ENCODE data around the gene CAPZA1. TPM values are rescaled to one million over a fixed set of nuclear protein-coding genes. Genes with fewer than 3 reads are reported as not detected.

The CAPZA1 gene
- total and polyA plus RNA-seq, 2 of the 8 experiments (the other 6 are each of a cell fraction or from before 2014, with no cell fraction given) = 48.9 to 107 TPM

- H3K56ac ChIP-seq (replicated peaks; ENCODE audit: insufficient read length, low read depth, low read length) = no peak overlapping the region
- H3K79me1 ChIP-seq (ENCODE audit: low read depth, low read length) = peaks cover 6% of the 10 kb centered on the region
- H3K4me2 ChIP-seq (ENCODE audit: insufficient read depth in 1 of 2, low read depth in 2 of 2, low read length in 2 of 2) = no peak overlapping the region
- no peaks in the 10 kb centered on the region for H3K9me3 ChIP-seq (ENCODE audit: insufficient read depth in 2 of 2, low read depth in 1 of 2, low read length in 1 of 2)
- CTCF ChIA-PET (ENCODE audit: partially characterized antibody) = interaction anchor here (0.7 kb wide), 2 partner anchors 18 to 255 kb away, joined by 3 read pairs; no protein-coding TSS in a partner anchor
- H4K20me1 ChIP-seq (replicated peaks in 1 of 2; ENCODE audit: control insufficient read depth in 1 of 2, insufficient read depth in 2 of 2, low read length in 2 of 2) = peaks cover 0 to 3% of the 10 kb centered on the region in 2 experiments
- H4K91ac ChIP-seq (replicated peaks; ENCODE audit: insufficient read length, low read length) = no peak overlapping the region
- no peak overlapping the region for H2BK5ac ChIP-seq (ENCODE audit: low read depth, low read length)
- no peak overlapping the region for H3K18ac ChIP-seq (ENCODE audit: extremely low read depth, low read length)
- H2AFZ ChIP-seq (ENCODE audit: low read length) = no peak overlapping the region
- H2BK15ac ChIP-seq (ENCODE audit: low read length) = no peak overlapping the region
- POLR2A ChIA-PET (ENCODE audit: partially characterized antibody) = interaction anchor here (0.9 kb wide), 1 partner anchor 212 kb away, joined by 3 read pairs; no protein-coding TSS in a partner anchor
- no peak for FAIRE-seq
- H3K9ac ChIP-seq (replicated peaks in 1 of 4; ENCODE audit: extremely low read depth in 1 of 4, low read depth in 3 of 4, low read length in 3 of 4) = no peak overlapping the region
- no peak overlapping the region for H2AK5ac ChIP-seq (ENCODE audit: low read depth, low read length)
- H3K4me3 ChIP-seq (ENCODE audit: extremely low read depth in 1 of 4, insufficient read depth in 2 of 4, low read depth in 3 of 4, low read length in 4 of 4) = no peak overlapping the region
- H3K4ac ChIP-seq (replicated peaks; ENCODE audit: insufficient read length, low read depth, low read length) = no peak overlapping the region
- no peak overlapping the region for H3K14ac ChIP-seq (ENCODE audit: insufficient read length)
- no peak overlapping the region for H3K27ac ChIP-seq (ENCODE audit: low read depth, low read length)
- H2BK12ac ChIP-seq (ENCODE audit: low read depth, low read length) = no peak overlapping the region
- H4K8ac ChIP-seq (ENCODE audit: extremely low read depth, insufficient read depth, low read length) = no peak overlapping the region
- no peaks in the 10 kb centered on the region for H3K4me1 ChIP-seq (replicated peaks in 1 of 4; ENCODE audit: control insufficient read depth in 3 of 4, insufficient read depth in 4 of 4, low read length in 3 of 4)
- H4K5ac ChIP-seq (ENCODE audit: insufficient read length, low read depth, low read length) = no peak overlapping the region
- 94% methylated on average over 4 of the region's 4 CpGs; no CpG with 5 or more reads in 1 of the 2 experiments for WGBS, 2 experiments (ENCODE audit: extremely low coverage in 1 of 2, insufficient coverage in 1 of 2, insufficient read length in 1 of 2, insufficient replicate concordance in 2 of 2, low coverage in 1 of 2, low lambda C conversion rate in 2 of 2, missing lambda C conversion rate in 1 of 2)
- H3K23ac ChIP-seq (ENCODE audit: insufficient read length) = no peak overlapping the region
- H3K27me3 ChIP-seq (replicated peaks in 1 of 4; ENCODE audit: control insufficient read depth in 3 of 4, extremely low read depth in 1 of 4, insufficient read depth in 3 of 4, low read length in 3 of 4) = no peaks in the 10 kb centered on the region
- no peaks in the 10 kb centered on the region for H3K23me2 ChIP-seq (ENCODE audit: low read depth, low read length)
- DNase-seq (ENCODE audit: low read depth in 1 of 2, low spot score in 2 of 2) = no peak
- H3K36me3 ChIP-seq (ENCODE audit: control insufficient read depth in 2 of 4, insufficient read depth in 4 of 4, low read length in 3 of 4) = peaks cover 0 to 35% (median 10%) of the 10 kb centered on the region in 4 experiments; a peak in 6 of 8 replicates
- H3K79me2 ChIP-seq (ENCODE audit: control insufficient read depth in 1 of 2, insufficient read depth in 2 of 2, low read length in 2 of 2) = peaks cover 8 to 54% of the 10 kb centered on the region in 2 experiments; a peak in 3 of 4 replicates
- H2BK120ac ChIP-seq (replicated peaks; ENCODE audit: low read depth, low read length) = no peak overlapping the region
- H2BK20ac ChIP-seq (ENCODE audit: low read length) = no peak overlapping the region
- TF ChIP-seq SP2 (IDR thresholded peaks at IDR 0.05; ENCODE audit: low read length) (no peak), SIX5 (IDR thresholded peaks at IDR 0.05; ENCODE audit: low read depth, low read length) (no peak), RAD21 (IDR thresholded peaks at IDR 0.05 in 1 of 2, conservative IDR thresholded peaks at IDR 0.05 in 1 of 2; ENCODE audit: low read depth in 2 of 2, low read length in 2 of 2) (no peak), SP4 (IDR thresholded peaks at IDR 0.05; ENCODE audit: low read length) (no peak), MAFK (IDR thresholded peaks at IDR 0.05; ENCODE audit: low read depth, low read length) (no peak), KDM4A (IDR thresholded peaks at IDR 0.05; ENCODE audit: low read depth, low read length, severe bottlenecking) (no peak), NANOG (IDR thresholded peaks at IDR 0.05; ENCODE audit: insufficient read depth, low read depth, low read length, poor library complexity, severe bottlenecking) (no peak), SUZ12 (IDR thresholded peaks at IDR 0.05; ENCODE audit: low read length) (no peak), CTCF (IDR thresholded peaks at IDR 0.05; ENCODE audit: control extremely low read depth in 1 of 3, insufficient read depth in 1 of 3, low read depth in 1 of 3, low read length in 3 of 3) (no peak), ZNF274 (IDR thresholded peaks at IDR 0.05; ENCODE audit: borderline replicate concordance, extremely low read depth, low read length) (no peak), HDAC6 (IDR thresholded peaks at IDR 0.05; ENCODE audit: low read depth, low read length) (no peak)
Observed at GRCh38 chr1:112646225-112646624, 26.6 kb downstream of the CAPZA1 start.
